GM12874 (cell line): ENCODE results near the gene MYL4.

Experiments used
- TF ChIP-seq, protein P1 (sequence below): IDR thresholded peaks from 2 replicates; pipeline ENCODE4 v1.5.1; 2011; ENCODE audit warnings: low read depth, mild to moderate bottlenecking, control low read depth, low read length, moderate library complexity; ENCODE audit not compliant: insufficient read depth

The MYL4 gene

DNA sequence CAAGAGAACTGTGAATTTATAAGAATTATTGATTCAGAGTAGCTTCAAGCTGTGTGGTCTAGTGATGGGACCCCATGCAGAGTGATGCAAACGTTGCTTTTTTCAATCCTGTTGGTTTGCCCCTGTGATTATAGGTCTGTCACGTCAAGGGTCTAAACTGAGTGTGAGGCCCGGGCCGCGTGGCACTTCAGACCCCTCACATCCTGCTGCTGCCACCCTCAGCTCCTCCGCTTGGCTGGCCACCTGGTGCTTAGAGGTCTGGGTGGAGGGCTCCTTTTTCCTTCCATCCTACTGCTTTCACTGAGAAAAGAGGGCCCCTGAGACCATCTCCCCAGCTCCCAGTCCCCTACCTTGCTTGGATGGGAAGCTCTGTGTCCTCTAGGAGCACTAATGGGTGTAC lies 12.0 kb downstream of the MYL4 start:
- TF ChIP-seq, protein P1, sequence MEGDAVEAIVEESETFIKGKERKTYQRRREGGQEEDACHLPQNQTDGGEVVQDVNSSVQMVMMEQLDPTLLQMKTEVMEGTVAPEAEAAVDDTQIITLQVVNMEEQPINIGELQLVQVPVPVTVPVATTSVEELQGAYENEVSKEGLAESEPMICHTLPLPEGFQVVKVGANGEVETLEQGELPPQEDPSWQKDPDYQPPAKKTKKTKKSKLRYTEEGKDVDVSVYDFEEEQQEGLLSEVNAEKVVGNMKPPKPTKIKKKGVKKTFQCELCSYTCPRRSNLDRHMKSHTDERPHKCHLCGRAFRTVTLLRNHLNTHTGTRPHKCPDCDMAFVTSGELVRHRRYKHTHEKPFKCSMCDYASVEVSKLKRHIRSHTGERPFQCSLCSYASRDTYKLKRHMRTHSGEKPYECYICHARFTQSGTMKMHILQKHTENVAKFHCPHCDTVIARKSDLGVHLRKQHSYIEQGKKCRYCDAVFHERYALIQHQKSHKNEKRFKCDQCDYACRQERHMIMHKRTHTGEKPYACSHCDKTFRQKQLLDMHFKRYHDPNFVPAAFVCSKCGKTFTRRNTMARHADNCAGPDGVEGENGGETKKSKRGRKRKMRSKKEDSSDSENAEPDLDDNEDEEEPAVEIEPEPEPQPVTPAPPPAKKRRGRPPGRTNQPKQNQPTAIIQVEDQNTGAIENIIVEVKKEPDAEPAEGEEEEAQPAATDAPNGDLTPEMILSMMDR = no peak

DNA sequence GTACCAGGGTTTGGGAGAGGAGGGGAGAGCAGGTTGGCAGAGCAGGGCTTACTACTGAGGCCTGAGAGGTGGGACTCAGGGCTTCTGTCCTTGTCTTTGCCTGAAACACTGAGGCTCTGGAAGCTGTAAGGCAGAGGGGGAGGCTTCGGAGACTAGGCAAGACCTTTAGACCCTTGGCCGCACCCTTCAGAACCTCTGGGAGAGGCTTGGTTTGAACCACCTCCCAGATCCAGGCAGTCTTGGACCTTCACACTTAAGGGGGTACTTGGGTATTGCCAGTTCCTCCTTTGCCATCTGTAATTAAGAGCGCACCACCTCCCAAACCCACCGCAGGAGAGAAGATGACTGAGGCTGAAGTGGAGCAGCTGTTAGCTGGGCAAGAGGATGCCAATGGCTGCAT lies 12.9 kb downstream of the MYL4 start:
- TF ChIP-seq, protein P1 = no peak

DNA sequence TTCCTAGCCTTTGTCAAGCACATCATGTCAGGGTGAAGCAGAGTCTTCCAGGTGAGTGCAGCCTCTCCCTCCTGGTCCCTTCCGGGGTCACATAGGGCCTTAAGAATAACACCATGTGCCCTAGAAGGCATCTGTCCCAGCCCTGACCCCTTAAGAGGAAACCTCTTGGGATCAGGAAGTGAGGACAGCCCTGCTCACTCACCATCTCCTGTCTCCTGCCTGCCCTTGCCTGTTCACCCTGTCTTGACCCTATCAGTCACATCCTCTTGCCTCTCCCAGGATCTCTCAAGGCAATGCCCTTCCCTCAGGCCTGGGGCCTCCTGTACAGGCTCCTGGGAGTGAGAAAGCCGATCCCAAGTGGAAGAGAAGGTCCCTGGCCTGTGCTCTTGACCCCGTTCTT lies 13.9 kb downstream of the MYL4 start:
- TF ChIP-seq, protein P1 = no peak

DNA sequence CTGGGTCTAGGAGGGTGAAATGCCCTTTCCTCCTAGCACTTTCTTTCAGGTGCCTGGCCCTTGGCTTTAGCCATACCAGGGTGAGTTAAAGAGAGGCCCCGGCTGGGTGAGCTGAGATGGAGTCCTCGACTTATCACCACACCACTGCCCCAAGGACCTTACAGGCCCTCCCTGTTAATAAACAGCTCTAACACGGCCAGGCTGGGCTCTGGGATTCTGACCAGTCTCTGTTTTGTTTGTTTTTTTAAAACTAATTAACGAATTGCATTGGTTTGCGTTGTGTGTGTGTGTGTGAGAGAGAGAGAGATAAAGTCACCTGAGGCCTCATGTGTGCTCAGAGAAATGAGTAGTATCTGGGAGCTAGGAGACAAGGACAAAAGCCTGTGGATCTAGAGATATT lies 14.3 kb downstream of the MYL4 start:
- TF ChIP-seq, protein P1 = no peak

GRCh38 chr17:47224966-47225365 lies 15.8 kb downstream of the MYL4 start:
- TF ChIP-seq, protein P1 = no peak

GRCh38 chr17:47225436-47225858 lies 16.3 kb downstream of the MYL4 start:
- TF ChIP-seq, protein P1 = no peak

GRCh38 chr17:47225911-47226688 lies 17.0 kb downstream of the MYL4 start:
- TF ChIP-seq, protein P1 = no peak
